Measurements from ENCODE around the gene ASTN2.

The ASTN2 gene

GRCh38 chr9:116437411-116438370 is 977.2 kb downstream of the ASTN2 start:
- DNase-seq = no peak

DNA sequence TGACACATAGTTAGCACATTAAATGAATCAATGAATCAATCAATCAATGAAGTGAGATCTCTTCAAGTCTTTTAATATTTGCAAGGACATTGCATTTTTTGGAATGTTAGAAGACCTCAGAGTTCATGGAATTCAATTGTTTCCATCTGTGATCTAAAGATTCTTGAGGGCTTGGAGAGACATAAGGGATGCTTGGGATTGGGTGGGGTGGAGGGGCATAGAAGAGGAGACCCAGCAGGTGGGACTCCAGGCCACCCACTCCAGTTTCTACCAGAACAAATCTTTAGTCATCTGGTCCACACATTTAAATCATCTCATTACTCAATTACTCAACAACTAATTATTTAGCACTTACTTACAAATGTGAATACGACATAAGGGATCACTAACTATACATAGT is 978.7 kb downstream of the ASTN2 start:
- no peak for DNase-seq

DNA sequence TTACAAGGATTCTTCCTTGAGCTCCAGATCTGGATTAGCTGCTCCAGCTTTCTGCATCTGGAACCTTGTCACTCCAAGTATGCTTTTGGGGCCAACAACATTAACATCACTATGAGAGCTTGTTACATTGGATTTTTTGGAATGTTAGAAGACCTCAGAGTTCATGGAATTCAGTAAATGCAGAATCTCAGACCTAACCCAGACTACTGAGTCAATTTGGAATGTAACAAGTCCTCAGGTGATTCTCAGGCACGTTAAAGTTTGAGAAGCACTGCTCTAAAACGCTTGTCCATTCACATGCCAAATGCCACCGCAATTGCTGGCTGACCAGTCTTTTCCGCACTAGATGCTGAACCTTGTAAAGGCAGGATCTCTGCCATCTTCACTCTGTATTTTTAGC is 979.2 kb downstream of the ASTN2 start:
- DNase-seq = no peak

- no peak for DNase-seq
Observed at GRCh38 chr9:116434314-116434713, 980.5 kb downstream of the ASTN2 start.

DNA sequence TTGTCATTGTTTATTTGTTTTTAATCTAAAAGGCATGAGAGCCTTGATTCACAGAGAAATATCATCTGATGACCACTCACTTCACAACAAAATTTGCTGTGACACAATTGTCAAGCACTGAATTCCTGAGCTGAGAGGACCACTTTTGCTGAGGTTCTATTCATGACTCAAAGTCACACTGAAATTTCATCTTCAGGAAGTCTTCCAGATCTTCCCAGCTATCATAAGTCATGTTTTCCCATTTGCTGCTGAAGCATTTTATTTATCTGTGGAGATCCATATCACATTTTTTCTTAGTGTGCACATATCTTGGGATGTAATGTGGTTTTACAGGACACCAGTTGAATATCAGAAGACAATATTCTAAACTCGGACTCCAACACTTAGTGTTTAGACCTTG is 982.8 kb downstream of the ASTN2 start:
- no peak for DNase-seq

GRCh38 chr9:116430849-116431248 is 984.0 kb downstream of the ASTN2 start:
- no peak for DNase-seq

GRCh38 chr9:116425244-116425643 is 989.6 kb downstream of the ASTN2 start:
- DNase-seq = no peak

- DNase-seq = no peak
Observed at GRCh38 chr9:116423149-116423548, 991.7 kb downstream of the ASTN2 start.

DNA sequence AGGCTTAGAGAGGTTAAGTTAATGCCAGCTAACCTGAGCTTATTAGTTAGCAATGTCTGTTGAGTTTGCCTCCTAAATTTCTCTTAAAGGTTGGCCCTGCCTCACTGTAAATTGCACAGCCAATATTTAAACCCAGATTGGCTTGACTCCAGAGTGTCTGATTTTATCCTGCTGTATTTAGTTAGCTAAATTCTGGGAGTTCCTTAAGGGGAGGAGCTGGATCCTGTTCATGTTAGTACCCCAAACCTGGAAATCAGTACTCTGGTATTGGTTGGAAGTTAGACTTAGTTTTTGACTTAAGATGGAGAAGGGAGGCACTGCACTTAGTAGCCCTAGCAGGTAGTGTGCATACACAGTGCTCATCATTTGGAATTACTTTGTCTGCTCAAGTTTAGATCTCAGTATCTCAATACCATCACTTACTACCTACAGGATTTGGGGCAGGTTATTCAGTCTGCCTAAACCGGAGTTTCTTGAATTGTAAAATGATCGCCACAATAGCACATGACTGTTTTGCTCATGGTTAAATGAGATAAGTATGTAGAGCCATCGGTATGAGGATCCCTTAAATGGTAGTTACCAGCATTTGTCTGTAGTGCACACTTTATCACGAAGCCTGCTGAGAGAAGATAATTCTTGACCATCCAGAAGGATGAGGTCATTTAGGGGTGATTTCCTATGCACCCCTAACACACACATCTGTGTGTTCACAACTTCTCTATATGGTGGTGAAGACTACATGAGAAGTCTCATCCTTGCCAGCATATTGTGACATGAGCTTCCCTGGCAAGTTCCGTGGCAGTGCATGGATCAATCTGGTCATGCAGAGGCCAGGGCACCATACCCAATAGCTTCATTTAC is 992.5 kb downstream of the ASTN2 start:
- DNase-seq = no peak

DNA sequence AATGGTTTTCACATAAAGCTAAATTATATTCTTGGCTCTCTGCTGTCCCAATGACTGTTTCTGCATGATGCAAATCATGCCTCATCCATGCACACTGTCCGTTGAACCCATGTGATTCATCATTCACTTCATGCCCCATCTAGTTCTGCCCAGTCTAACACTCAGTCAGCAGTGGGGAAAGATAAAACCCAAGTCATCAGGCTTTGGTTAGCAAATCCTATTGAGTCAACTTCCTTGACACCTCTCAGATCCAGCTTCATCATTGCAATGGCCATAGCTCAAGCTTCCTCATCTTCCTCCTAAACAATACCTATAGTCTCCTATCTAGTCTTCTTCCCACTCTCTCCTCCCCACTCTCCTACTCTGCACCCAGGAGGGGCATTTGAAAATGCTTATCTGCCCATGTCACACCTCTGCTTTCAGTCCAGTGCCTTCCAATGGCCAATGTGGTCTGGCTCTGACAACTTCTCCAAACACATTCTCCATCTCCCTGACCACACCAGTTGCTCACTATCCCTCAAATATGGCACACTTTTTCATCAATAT is 993.8 kb downstream of the ASTN2 start:
- DNase-seq = no peak

DNA sequence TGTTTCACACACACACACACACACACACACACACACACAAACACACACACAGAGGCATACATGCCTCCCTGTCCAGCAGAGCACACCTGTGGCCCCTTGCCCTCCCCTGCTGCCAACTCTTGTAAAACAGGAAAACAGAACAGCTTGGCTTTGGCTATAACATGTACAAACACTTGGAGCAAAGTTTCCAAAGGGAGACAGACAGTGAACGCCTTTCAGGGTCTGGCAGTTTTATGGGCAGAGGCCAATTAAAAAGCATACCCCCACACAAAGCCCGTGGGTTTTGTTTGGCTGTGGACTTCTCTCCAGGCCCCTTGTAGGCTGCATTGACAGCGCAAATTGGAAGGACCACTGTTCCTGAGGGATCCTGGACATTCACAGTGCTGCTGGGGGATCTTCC is 995.7 kb downstream of the ASTN2 start:
- no peak for DNase-seq

GRCh38 chr9:116417464-116417863 is 997.4 kb downstream of the ASTN2 start:
- no peak for DNase-seq

- no peak for DNase-seq
Observed at GRCh38 chr9:116416421-116416820, 998.4 kb downstream of the ASTN2 start.

DNA sequence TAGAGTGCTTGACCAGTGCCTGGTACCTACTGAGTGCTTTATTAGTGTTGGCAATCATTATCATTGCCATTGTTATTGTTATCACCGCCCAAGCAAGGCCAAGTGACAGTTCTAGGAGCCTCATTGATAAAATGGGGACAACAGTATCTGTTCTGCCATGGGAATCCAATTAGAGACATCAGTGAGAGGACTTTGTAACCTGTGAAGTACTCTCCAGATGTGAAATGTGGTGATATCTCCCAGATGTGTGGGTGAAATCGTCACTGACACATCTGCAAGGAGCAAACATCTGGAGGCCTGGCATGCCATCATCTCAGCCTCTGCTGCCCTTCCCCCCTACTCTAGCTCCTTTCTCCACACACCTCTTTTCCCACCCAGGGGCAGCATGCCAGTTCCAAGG is 1000.5 kb downstream of the ASTN2 start:
- DNase-seq = no peak

DNA sequence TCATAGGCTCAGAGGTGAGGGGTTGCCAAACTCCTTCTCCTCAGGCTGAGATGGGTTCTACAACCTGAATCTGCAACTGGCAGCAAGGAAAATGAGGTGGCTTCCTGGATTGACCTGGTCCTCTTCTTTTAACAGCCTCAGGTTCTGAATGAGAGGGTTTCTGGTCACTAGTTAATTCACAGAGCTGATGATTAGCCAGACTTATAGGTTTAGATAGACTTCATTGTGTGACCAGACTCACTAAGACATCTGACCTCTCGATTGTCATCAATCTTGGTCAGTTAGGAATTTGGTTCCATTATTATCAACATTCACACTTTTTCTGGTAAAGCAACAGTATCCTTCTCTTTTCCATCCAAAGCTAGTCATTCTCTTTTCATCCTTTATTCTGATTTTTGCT is 1003.4 kb downstream of the ASTN2 start:
- DNase-seq = no peak

- no peak for DNase-seq
Observed at GRCh38 chr9:116409638-116410037, 1005.2 kb downstream of the ASTN2 start.

GRCh38 chr9:116409129-116409528 is 1005.7 kb downstream of the ASTN2 start:
- DNase-seq = no peak

DNA sequence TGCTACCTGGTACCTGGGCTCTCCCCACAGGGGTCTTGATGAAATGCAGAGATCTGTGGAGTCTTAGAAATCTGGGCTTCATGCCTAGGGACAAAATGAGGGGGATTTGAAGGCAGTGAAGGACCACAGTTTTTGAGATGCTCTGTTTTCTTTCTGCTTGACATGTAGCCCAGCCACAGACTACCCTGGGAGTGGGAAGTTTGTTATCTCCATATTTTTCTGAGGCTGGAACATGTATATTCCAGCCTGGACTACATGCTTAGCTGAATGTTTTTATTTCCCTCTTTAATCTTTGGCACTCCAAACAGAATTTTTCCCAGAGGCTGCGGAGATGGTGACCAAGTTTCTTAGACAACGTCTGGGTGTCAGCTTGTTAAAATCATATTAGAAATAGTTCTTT is 1008.4 kb downstream of the ASTN2 start:
- no peak for DNase-seq

- DNase-seq = no peak
Observed at GRCh38 chr9:116405321-116405720, 1009.5 kb downstream of the ASTN2 start.

DNA sequence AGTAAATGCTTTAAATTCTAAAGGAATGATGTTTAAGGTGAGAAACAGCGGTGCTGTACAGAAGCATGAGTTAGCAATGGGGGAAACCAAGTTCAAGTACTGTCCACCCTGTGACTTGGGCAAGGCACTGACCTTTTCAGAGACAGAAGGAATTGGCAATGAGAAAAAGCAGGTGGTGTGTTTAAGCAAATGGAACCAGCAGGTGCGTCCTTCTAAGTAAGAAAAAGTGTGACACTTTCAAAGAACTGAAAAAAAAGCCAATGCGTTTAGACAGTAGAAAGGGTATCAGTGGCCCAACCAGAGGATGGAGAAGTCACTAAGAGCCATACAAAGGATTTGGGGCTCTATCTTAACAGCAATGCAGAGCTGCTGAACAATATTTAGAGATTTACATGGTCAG is 1010.6 kb downstream of the ASTN2 start:
- no peak for DNase-seq

DNA sequence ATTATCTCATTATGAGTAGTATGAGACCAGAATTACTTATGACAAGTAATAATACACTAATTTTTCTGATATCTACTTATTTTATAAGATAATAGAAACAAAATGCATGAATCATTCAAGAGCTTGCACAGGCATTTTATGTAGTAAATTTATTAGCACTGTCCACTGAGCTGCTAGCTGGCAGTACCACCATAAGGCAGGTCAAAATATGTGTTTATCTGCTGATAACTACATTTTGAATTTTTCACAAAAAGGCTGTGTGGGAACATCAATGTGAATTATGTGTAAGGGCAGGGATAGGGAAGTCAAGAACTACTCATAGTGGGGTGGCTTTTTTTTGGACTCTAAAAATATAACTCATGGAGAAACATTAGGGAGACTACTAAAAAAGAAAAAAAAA is 1011.7 kb downstream of the ASTN2 start:
- DNase-seq = no peak

- DNase-seq = no peak
Observed at GRCh38 chr9:116395699-116396037, 1019.2 kb downstream of the ASTN2 start.

DNA sequence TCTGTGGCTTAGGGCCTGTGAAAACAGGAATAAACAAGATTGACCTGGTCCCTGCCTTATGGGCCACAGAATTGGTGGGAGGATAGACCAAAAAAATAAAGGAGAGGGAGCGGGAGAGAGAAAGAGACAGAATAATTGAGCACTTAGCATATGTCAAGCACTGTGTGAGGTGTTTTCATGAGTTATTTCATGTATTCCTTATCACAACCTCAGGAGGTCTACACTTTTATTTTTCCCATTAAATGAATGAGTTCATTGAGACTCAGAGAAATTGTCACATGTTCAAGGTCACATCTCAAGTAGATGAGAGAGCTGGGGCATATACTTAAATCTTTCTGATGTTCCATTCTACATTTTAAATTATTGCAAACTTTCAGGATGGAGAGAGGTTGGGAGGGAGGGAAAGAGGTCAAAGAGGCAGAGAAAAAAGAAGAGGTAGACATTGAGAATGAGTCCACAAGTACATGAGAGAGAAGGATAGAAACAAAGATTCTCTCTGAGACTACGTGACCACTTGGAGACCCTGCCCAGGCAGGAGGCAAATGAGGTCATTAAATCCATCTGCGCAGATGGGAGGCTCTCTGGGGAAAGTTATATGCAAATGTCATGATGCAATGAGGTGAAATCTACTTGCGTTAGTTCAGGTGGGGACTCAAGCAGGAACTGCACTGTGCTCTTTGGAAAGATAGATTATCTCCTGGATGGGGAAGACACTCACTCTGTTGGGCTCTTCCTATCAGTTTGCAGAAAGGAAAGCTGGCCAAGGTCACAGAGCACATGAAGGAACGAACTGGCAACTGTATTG is 1019.8 kb downstream of the ASTN2 start:
- no peak for DNase-seq

Measured in NCI-H2081 (cell line).